ENCODE results near the gene POLR1A.

POLR1A gene

DNA sequence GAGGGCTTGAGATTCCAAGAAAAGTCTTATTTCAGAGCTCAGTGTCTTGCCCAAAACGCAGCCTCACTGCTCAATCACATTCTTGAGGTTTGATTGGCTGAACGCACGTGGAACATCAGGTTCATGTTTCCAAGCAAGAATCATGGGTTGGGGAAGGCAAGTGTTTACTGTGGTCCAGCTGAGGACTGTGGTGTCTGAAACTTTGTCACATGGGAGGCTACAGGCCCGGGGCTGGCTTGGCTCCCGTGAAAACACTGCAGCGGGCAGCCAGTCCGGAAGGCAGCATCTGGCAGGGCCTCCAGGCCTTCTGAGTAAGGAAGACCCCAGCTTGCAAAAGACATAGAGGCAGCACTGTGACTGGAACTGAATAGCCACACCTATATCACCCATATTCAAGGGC lies 84.7 kb downstream of the POLR1A start:
- Histone ChIP-seq H3K4me1 (ENCODE audit: control insufficient read depth, insufficient read depth, low read length) (no peaks in the 10 kb centered on the region), H3K27ac (ENCODE audit: extremely low read depth, low read depth, low read length) (no peak overlapping the region), H3K4me3 (ENCODE audit: low read depth, low read length) (no peak overlapping the region), H3K9me3 (ENCODE audit: control insufficient read depth, insufficient read depth, low read depth, low read length) (no peaks in the 10 kb centered on the region), H3K36me3 (ENCODE audit: control insufficient read depth in 2 of 2, insufficient read depth in 1 of 2, low read length in 2 of 2) (peaks cover 8 to 20% of the 10 kb centered on the region in 2 experiments; a peak in 2 of 3 replicates)
- no peak for TF ChIP-seq ZBTB10 (tag by site-specific recombination; IDR thresholded peaks at IDR 0.05)
- TF ChIP-seq EGR2 (tag by site-specific recombination; IDR thresholded peaks at IDR 0.05; ENCODE audit: low read depth): no peak
- no peak for TF ChIP-seq ZNF792 (tag by site-specific recombination; IDR thresholded peaks at IDR 0.05)
- TF ChIP-seq ZNF791 (tag by site-specific recombination; IDR thresholded peaks at IDR 0.05): no peak
- no peak for TF ChIP-seq RBAK (tag by site-specific recombination; IDR thresholded peaks at IDR 0.05)
- no peak for TF ChIP-seq ZNF221 (tag by site-specific recombination; IDR thresholded peaks at IDR 0.05; ENCODE audit: borderline replicate concordance)
- TF ChIP-seq ZNF266 (tag by site-specific recombination; IDR thresholded peaks at IDR 0.05; ENCODE audit: low read depth): no peak
- no peak for TF ChIP-seq FEZF1 (tag by site-specific recombination; IDR thresholded peaks at IDR 0.05)
- TF ChIP-seq ZNF239 (tag by site-specific recombination; IDR thresholded peaks at IDR 0.05): no peak
- no peak for TF ChIP-seq SP2 (tag by site-specific recombination; IDR thresholded peaks at IDR 0.05)
- TF ChIP-seq PRDM1 (tag by site-specific recombination; IDR thresholded peaks at IDR 0.05): no peak
- TF ChIP-seq ZSCAN18 (tag by site-specific recombination; IDR thresholded peaks at IDR 0.05): no peak
- no peak for TF ChIP-seq SCRT2 (tag by site-specific recombination; IDR thresholded peaks at IDR 0.05)
- no peak for TF ChIP-seq ZNF24 (tag by site-specific recombination; IDR thresholded peaks at IDR 0.05)
- TF ChIP-seq ZIC2 (tag by site-specific recombination; IDR thresholded peaks at IDR 0.05): no peak
- TF ChIP-seq ZNF18 (tag by site-specific recombination; IDR thresholded peaks at IDR 0.05): no peak
- CTCF ChIA-PET: interaction anchor here (0.6 kb wide), 2 partner anchors 57 to 362 kb away, joined by 3 read pairs; no protein-coding TSS in a partner anchor
- POLR2A ChIA-PET: interaction anchor here (0.6 kb wide), 1 partner anchor 20 kb away, joined by 3 read pairs; no protein-coding TSS in a partner anchor

- Histone ChIP-seq H3K36me3 (ENCODE audit: control insufficient read depth in 2 of 2, insufficient read depth in 1 of 2, low read length in 2 of 2) (peaks cover under 1 to 2% of the 10 kb centered on the region in 2 experiments; a peak in 1 of 3 replicates), H3K4me3 (ENCODE audit: low read depth, low read length) (no peak overlapping the region), H3K27ac (ENCODE audit: extremely low read depth, low read depth, low read length) (no peak overlapping the region), H3K9me3 (ENCODE audit: control insufficient read depth, insufficient read depth, low read depth, low read length) (no peaks in the 10 kb centered on the region), H3K4me1 (ENCODE audit: control insufficient read depth, insufficient read depth, low read length) (no peaks in the 10 kb centered on the region)
- POLR2A ChIA-PET: no interaction called here
- CTCF ChIA-PET: interaction anchor here (1.1 kb wide), 1 partner anchor 131 kb away, joined by 6 read pairs; no protein-coding TSS in a partner anchor
- TF ChIP-seq REPIN1 (tag by site-specific recombination; IDR thresholded peaks at IDR 0.05; ENCODE audit: low read depth) (no peak), SALL2 (tag by site-specific recombination; IDR thresholded peaks at IDR 0.05; ENCODE audit: borderline replicate concordance) (no peak)
Observed at GRCh38 chr2:86019121-86019520, 86.6 kb downstream of the POLR1A start.
